GM19452 (cell line): ENCODE measurements around the gene CD27.
"Not testable (repeated sequence)": the region's sequence is repeated elsewhere in the genome, so short reads cannot be mapped to it uniquely, and the experiment has no call there.

Source experiments
- ATAC-seq: cut with Tn5 transposase; IDR thresholded peaks from one replicate; pipeline ENCODE4 v1.9.1; 2021; ENCODE audit not compliant: unreplicated experiment

The CD27 gene

DNA sequence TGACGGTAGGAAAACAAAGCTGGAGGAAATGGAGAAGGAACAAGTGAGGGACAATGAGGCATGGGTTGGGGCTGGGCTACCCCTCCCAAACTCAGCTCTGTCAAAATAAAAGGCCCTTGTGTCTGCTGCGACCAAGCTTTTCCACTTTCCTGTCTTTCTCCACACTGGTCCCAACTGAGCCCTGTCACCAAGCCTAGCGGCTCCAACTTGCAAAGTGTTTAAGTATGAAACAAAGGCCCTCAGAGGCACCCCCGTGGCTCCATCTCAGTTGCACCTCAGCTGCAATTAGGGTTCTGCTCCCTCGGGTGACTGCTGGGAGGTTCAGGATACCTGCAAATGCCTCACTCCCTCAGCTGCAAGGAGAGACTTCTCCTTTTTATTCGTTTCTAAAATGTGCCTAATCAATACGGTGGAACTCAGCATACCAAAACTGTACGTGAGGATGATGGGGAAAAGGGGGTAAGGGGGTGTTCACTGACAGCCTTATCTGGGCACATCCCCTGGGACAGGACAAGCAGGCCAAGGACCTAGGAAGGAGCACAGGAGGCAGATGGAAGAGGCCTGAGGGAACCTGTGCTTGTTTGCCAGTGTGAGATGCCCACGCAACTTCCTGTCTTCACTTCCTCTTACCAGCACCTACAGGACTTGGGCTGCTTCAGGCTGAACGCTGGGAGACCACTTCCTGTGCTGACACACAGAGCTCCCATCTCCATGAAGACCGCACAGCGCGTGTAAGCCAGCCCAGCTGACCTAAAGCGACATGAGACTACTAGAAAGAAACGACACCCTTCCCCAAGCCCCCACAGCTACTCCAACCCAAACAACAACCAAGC is 16.9 kb downstream of the CD27 start:
- peak; percentile 73 for ATAC-seq

DNA sequence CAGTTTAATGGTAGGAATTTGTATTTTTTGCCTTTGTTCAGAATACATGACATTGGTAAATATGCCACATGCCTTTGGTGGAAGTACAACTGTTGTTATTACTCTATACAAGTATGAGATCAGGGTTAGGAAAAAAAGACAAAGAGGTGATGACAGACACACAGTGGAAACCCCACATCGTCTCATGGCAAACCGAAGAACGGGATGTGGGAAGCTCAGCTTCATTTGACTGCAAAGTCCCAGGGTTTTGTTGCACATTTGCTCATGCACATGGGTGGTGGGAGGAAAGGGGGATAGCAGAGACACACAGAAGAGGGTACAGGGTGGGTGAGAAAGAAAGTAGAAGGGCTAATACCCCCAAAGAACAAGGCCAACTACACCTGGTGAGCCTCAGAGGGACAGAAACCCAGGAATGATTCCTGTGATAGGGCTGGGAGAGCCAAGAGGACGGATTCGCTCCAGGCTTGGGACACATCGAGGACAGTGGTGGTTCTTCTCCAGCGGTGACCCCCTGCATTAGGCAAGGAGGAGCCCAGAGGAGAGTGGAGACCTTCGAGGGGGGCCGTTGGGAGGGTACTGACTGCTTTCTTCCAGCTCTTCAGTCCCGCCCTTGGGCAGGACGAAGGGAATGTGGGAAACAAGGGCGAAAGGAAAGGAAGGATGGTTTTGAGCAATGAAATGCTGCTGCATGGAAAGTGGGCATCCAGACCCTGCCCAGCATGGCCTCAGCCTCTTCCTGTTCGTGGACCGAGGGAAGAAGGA is 17.7 kb downstream of the CD27 start:
- no peak for ATAC-seq

DNA sequence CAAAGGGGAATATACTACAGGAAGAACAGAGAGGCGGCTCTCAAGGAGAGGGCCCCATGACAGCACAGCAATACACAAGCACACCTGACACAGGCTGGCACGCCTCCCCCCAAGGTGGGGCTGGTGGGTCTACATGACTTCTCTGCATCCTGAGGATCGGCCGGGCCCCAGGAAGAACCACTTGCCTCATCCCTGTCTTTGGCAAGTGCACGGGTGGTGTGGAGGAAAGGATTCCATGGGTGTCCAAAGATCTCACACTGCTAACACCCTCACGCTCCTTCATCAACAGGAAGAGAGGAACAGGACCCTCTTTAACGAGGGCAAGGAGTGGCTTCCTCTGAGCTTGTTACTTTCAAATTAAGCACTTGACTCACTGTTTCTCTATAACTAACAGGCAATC is 18.5 kb downstream of the CD27 start:
- no peak for ATAC-seq

DNA sequence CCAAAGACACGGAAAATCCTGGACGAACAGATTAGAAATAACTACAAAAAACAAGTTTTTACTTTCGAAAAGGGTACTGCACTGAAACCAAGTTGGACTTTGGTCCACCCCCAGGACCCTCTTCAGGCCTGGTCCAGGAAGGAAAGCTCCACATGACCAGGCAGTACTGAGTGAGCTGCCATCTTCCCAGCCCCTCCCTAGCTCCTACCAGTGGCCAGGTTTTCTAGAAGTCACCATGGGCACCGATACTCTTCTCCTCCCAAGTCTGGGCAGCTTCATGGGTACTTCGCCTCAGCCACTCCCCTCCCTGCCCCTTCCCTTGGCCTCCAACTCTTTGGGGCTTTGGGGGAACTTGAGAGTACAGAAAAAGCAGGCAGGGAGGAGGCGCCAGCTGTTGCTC is 19.1 kb downstream of the CD27 start:
- ATAC-seq: no peak

DNA sequence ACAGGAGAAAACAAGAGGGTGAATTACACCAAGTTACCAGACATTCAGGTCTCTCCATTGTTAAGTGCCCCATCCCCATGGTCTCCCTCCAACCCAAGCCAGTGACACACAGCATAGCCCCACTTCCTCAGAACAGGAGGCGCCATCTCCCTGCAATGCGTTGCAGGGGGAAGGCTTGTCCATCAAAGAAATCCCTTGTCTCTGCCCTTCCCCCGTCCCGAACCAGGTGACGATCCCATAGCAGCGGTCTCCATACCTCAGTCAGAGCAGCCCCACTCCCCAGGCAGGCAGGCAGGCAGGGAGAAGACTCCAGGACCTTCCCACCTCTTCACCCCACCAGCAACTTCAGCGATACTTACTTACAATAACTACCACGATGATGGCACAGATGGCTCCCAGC is 19.8 kb downstream of the CD27 start:
- ATAC-seq: no peak

DNA sequence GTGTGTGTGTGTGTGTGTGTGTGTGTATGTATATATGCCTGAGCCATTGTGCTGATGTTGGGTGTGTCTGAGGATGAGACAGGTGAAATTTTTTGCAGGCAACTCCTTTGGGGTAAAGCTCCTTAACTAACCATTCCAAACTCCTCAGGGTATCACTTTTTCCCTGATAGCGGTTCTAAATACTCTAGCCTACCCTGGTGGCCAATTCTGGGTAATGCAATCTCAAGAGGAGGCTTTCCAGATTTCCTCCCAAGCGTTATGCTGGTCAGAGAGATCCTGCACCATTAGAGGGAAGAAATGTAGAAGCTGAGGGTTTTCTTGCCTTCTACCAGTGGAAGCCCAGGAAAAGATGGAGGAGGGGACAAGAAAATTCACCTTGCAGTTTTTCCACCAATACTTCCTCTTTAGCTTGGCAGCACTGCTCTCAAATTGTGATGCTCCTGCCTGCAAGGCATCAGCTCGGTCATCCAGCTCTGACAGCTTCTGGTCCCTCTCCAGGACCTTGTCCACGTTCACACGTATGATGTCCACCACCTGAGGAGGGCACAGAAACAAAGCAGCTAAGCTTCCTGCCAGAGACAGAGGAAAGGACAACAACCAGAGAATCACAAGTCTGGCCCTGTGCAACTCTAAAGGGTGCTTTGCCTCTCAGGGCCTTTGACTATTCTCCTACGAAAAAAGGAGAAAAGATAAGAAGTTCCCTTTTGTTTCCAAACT is 20.9 kb downstream of the CD27 start:
- ATAC-seq: no peak

DNA sequence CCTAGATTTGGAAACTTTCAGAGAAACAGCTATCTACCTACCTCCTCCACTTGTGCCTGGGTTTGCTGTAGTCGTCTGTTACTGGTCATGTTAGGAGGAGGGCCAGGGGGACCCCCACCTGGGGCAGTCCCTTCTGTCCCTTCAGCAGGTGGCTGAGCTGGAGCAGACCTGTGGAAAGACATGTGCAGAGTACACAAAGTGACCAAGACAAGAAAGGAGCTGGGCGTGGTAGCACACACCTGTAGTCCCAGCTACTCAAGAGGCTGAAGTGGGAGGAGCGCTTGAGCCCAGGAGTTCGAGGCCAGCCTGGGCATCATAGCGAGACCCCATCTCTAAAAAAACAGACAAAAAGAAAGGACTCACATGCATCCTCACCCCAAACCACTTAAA is 21.4 kb downstream of the CD27 start:
- no peak for ATAC-seq

DNA sequence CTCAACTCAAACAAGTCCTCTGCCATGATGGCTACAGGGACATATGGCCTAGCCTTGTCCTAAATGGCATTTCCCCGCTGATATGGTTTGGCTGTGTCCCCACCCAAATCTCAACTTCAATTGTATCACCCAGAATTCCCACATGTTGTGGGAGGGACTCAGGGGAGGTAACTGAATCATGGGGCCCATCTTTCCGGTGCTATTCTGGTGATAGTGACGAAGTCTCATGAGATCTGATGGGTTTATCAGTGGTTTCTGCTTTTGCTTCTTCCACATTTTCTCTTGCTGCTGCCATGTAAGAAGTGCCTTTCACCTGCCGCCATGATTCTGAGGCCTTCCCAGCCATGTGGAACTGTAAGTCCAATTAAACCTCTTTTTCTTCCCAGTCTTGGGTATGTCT is 22.0 kb downstream of the CD27 start:
- not testable (repeated sequence) for ATAC-seq

DNA sequence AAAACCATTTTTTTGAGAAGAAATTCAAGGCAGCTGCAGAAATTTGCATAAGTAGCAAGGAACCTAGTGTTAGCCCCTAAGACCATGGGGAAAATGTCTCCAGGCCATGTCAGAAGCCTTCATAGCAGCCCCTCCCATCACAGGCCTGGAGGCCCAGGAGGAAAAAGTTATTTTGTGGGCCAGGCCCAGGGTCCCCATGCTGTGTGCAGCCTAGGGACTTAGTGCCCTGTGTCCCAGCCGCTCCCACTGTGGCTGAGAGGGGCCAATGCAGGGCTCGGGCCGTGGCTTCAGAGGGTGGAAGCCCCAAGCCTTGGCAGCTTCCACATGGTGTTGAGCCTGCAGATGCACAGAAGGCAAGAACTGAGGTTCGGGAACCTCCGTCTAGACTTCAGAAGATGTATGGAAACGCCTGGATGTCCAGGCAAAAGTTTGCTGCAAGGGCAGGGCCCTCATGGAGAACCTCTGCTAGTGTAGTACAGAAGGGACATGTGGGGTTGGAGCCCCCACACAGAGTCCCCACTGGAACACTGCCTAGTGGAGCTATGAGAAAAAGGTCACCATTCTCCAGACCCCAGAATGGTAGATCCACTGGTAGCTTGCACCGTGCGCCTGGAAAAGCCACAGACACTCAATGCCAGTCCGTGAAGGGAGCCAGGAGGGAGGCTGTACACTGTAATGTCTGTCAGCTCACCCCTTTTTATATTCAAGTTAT is 23.0 kb downstream of the CD27 start:
- not testable (repeated sequence) for ATAC-seq

DNA sequence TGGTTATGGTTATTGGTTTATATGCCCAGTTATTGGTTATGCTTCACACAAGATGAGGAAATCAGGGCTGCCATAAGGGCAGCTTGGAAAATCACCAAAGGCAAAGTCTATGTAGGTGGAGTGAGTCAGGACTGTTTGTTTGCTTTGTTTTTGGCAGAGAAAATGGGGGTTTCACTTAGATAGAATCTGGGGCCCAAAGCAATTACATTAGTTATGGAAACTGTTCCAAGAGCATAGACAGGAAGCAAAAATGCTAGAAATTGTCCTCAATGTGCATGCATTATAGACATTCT is 23.5 kb downstream of the CD27 start:
- ATAC-seq: no peak

DNA sequence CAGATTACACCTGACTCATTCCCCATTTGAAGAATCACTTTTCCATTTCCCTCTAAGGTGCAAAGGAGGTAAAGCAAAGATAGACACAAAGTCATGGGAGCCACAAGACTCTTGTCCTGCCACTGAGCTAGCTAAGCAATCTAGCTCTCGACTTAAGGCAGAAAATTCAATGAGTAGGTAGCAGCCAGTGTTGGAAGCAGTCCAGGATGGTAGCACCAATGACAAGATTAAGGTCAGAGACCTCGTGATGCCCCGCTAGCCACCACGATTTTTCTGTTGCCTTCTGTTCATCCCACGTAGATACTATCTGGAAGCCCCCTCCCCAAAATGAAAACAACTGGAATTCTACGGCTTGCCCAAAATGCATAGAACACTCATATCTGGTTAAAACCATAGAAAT is 24.3 kb downstream of the CD27 start:
- ATAC-seq: no peak

DNA sequence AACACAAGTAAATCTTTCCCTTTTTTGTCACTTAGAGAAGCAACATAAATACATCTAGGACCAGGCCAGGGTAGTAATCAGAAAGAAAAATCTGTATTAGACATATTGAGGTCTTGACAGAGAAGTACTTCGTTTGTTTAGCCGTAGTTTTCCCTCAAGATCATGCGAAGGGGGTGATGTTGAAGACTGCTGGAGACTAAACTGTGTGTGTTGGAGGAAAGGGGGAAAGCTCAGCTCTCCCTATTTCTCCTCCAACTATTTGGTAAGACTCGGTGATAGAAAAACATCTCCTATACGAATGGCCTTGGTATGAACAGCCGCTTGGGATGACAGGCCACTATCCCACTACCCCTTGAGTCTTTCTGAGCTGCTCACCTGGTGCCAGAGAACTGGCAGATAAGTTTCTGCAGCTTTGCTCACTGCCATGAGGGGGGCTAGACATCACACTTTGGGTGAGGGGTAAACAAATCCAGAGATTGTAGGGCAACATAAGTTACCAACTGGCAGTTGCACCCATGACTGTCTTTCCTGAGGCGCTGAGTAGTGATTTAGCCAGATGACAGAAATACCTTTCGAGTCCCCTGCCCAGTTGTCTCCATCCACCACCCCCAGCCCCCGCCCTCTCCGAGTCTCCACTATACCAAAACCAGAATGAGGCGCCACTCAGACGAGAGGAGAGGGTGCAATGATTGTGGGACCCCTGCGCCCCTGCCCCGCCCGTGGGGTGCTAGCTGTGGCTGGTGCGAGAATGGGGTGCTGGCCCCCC is 25.0 kb downstream of the CD27 start:
- no peak for ATAC-seq

DNA sequence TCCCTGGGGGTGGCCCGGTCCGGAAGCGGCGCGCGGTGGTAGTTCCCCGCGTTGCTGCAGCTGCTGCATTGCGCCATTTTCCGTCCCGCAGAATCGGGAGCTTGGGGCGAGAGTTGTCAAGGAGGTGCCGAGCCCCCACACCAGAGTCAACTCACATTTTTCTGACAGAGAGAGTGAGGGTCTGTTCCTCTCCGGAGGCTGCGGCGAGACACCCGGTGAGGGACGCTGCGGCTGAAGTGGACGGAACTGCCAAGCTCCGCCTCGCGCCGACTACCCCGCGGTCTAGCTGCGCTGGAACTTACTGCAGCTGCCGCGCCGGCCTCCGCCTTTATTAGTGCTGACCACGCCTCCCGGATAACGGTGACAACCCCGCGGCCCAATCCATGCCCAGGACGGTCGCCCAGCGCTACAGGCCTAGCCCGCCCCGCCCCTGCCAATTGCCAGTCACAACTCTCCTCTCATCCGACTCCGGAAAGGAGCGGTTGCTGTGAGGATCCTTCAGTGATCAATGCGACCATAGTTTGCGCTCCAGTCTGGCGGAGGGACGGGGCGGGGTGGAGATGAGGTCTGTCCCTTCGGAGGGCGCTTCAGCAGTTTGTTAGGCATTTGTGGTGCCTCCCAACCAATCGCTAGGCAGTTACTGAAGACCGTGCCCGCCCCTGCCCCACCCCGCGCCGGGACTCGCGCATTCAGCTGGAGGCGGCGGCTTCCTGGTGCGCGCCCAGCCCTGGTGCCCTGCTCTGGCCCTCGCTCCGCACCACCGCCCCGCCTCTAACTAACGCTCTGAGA is 25.8 kb downstream of the CD27 start, which contains the start of gene VAMP1:
Gene VAMP1 (minus strand): TSS at position 303 of the 789 bp plus-strand sequence. CDS start 146 bp downstream, at position 157.
- ATAC-seq: peak; percentile 80

DNA sequence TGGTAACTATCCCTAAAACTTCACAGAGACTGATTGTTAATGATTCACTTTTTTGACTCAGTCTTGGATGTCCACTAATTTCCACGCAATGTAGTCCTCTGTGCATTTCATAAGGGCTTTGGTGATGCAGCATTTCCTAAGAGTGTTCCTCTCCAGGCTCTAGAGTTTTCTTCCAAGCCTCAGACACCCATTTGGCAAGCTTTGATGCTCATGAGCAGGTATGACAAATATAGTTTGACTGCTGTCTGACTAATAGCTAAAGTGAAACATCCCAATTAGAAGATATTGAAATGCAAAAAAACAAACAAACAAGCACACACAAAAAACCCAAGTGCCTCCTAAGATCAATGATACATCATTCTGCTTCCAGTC is 27.2 kb downstream of the CD27 start:
- no peak for ATAC-seq

DNA sequence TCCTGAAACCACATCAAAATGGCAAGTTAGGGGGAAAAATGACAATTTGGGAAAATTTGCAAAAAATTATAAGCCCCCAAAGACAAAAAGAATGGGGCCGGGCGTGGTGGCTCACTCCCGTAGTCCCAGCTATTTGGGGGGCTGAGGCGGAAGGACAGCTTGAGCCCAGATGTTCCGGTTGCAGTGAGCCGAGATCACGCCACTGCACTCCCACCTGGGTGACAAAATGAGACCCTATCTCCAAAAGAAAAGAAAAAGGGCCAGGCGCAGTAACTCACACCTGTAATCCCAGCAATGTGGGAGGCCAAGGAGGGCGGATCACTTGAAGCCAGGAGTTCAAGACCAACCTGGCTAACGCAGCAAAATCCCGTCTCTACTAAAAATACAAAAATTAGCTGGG is 27.7 kb downstream of the CD27 start:
- no peak for ATAC-seq

DNA sequence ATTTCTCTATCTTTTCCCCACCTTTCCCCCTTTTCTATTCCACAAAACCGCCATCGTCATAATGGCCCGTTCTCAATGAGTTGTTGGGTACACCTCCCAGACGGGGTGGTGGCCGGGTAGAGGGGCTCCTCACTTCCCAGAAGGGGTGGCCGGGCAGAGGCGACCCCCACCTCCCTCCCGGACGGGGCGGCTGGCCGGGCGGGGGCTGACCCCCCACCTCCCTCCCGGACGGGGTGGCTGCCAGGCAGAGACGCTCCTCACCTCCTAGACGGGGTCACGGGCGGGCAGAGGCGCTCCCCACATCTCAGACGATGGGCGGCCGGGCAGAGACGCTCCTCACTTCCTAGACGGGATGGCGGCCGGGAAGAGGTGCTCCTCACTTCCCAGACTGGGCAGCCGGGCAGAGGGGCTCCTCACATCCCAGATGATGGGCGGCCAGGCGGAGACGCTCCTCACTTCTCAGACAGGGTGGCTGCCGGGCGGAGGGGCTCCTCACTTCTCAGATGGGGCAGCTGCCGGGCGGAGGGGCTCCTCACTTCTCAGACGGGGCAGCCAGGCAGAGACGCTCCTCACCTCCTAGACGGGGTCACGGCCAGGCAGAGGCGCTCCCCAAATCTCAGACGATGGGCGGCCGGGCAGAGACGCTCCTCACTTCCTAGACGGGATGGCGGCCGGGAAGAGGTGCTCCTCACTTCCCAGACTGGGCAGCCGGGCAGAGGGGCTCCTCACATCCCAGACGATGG is 30.6 kb downstream of the CD27 start:
- not testable (repeated sequence) for ATAC-seq

DNA sequence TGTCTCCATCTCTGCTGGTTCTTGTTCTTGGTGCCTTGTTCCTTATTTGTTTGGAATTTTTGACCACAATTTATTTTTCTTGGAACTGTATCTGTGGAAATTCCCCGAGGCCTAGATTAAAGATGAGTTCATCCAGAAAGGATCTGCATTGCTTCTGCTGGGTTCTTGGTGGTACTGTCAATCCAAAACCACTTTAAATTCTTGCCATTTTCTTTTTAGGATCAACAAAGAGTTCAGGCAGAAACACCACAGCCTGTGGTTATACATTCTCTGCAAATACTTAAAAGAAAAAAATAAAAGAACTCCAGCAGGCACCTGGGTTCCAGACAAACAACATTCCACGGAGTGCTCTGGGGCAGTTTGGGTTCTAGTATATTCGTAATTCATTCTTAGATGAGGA is 31.7 kb downstream of the CD27 start:
- no peak for ATAC-seq

DNA sequence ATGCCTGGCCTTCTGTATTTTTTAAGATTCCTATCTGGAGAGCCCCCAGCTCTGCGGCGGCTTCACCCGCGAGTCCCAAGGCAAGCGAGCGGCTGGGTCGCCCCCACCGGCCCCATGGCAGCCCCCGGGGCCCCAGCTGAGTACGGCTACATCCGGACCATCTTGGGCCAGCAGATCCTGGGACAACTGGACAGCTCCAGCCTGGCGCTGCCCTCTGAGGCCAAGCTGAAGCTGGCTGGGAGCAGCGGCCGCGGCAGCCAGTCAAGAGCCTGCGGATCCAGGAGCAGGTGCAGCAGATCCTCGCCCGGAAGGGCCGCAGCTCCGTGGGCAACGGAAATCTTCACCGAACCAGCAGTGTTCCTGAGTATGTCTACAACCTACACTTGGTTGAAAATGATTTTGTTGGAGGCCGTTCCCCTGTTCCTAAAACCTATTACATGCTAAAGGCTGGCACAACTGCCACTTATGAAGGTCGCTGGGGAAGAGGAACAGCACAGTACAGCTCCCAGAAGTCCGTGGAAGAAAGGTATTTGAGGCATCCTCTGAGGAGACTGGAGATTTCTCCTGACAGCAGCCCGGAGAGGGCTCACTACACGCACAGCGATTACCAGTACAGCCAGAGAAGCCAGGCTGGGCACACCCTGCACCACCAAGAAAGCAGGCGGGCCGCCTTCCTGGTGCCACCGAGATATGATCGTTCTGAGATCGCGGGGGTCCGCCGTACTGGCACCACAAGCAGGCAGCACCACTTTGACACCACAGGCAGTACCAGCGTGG is 33.0 kb downstream of the CD27 start:
- not testable (repeated sequence) for ATAC-seq
